GM18511 (cell line): Measurements from ENCODE around the gene ZBP1.
A peak's percentile ranks its signal among the peaks of the same experiment; 100 is the strongest.

Experiments used
- ATAC-seq: cut with Tn5 transposase; IDR thresholded peaks from one replicate; pipeline ENCODE4 v1.9.1; 2021; ENCODE audit warnings: mild to moderate bottlenecking, moderate library complexity; ENCODE audit not compliant: unreplicated experiment

ZBP1 gene

GRCh38 chr20:57601211-57601570 lies 19.0 kb downstream of the ZBP1 start:
- no peak for ATAC-seq

- no peak for ATAC-seq
These were observed 19.7 kb downstream of the ZBP1 start for GRCh38 chr20:57600320-57601210.

- ATAC-seq = no peak
These were observed 21.7 kb downstream of the ZBP1 start for GRCh38 chr20:57598491-57598890.

GRCh38 chr20:57598060-57598459 lies 22.2 kb downstream of the ZBP1 start:
- no peak for ATAC-seq

- peak; percentile 70 for ATAC-seq
These were observed 23.0 kb downstream of the ZBP1 start for GRCh38 chr20:57596998-57597939.

GRCh38 chr20:57596358-57596757 lies 23.9 kb downstream of the ZBP1 start:
- no peak for ATAC-seq

GRCh38 chr20:57595041-57596030 lies 24.9 kb downstream of the ZBP1 start:
- no peak for ATAC-seq

- no peak for ATAC-seq
These were observed 25.9 kb downstream of the ZBP1 start for GRCh38 chr20:57594092-57594951.

- no peak for ATAC-seq
These were observed 26.9 kb downstream of the ZBP1 start for GRCh38 chr20:57593134-57593886.

GRCh38 chr20:57592263-57593092 lies 27.7 kb downstream of the ZBP1 start:
- ATAC-seq = no peak

- ATAC-seq = no peak
These were observed 28.7 kb downstream of the ZBP1 start for GRCh38 chr20:57591289-57592229.

- no peak for ATAC-seq
These were observed 29.5 kb downstream of the ZBP1 start for GRCh38 chr20:57590485-57591288.

GRCh38 chr20:57589728-57590484 lies 30.3 kb downstream of the ZBP1 start:
- no peak for ATAC-seq

- ATAC-seq = no peak
These were observed 31.0 kb downstream of the ZBP1 start for GRCh38 chr20:57589123-57589727.

- ATAC-seq = no peak
These were observed 31.6 kb downstream of the ZBP1 start for GRCh38 chr20:57588596-57588995.
